GDM1 (cell line): ENCODE measurements around the gene PTPN14.

Source experiments
- DNase-seq: peaks from one replicate; lab custom pipeline; 2025; lab: John Stamatoyannopoulos, UW

PTPN14 gene

DNA sequence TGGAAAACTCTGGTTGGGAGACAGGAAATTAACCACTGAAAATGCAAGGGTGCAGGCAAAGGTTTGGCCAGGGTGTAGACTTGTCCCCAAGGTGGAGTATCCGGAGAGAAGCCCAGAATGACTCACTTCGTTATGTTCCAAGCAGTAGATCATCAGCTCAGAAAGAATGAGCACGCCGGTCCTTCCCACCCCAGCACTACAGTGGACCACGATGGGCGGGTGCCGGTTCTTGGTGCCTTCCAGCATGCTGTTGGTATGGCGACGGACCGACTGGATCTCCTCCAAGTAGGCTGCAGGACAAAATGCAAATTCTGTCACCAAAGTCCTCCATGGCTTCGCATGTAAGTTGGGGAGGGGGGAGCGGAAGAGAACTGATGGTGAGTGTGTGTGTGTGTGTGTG is 187.0 kb downstream of the PTPN14 start:
- no peak for DNase-seq

DNA sequence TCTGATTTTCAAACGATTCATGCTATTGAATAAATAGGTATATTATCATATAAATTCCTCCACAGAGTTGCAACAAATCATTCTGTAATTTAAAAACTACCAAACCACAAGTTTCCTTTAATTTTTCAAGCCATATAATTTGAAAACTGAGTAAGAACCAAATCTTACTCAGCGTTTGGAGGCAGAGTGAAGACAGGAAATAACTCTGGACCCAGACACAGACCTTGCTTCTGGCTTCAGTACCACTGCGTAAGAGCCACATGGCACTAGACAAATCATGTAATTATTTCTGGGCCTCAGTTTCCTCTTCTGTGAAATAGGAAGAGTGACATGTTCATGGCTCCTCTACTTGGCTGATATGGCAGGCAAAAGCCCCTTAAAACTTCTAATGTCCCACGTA is 188.0 kb downstream of the PTPN14 start:
- DNase-seq, result no peak

DNA sequence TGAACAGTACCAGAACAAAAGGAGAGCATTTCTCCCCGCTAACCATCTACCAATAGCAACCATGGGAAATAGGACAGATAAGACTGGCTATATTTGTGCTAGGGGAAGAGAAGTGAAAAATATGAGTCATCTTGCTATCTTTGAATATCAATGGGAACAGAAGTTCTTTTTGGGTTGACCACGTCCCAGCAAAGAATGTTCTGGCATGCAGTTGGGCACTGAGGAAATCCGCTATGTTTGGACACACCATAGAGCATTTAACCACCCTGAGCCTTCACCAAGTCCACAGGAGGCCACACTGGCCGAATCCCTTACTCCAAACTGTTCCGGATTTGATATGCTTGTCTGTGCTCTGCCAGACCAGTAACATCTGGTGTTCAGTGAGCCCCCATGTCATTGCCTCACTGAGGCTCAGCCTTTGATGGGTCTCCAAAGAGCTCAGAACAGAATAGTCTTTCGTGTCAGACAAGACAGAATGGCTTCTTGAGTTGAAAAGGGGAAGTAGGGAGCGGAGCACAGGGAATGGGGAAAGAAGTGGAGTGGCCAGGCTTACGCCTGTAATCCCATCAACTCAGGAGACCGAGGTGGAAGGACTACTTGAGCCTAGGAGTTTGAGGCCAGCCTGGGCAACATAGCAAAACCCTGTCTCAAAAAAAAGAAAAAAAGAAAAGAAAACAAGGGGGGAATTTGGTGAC is 189.1 kb downstream of the PTPN14 start:
- no peak for DNase-seq

DNA sequence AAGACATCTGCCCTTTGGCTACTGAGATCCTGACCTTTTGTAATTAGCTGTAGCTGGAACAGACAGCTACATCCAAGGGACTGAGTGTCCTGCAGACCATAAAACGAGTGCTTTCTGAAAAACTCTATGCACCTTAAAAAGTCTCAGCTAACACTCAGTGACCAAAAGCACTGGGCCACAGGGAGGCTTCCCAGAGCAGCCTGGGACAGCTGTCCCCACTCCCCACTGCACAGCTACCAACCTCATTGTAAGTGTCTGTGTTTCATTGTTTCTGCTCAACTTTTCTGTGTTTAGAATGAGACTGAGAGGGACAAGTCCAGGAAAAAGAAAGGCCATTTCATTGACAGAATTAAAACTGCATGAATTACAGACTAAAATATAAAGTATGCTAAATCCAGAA is 189.8 kb downstream of the PTPN14 start:
- DNase-seq, result no peak

DNA sequence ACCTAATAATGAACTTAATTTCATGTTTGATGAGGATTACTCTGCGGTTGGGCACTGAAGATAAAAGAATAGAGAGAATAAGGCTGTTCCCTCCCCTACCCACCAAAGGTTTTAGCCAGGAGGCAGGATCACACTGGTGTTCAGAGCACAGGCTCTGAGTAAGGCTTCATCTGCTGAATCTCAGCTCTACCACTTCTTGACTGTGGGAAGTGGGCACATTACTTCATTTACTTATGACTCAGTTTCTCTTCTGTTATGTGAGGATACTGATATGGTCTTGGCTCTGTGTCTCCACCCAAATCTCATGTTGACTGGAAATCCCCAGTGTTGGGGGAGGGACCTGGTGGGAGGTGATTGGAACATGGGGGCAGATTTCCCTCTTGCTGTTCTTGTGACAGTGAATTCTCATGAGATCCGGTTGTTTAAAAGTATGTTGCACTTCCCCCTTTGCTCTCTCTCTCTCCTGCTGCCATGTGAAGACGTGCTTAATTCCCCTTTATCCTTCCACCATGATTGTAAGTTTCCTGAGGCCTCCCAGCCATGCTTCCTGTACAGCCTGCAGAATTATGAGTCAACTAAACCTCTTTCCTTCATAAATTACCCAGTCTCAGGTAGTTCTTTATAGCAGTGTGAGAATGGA is 190.8 kb downstream of the PTPN14 start:
- DNase-seq, result no peak

DNA sequence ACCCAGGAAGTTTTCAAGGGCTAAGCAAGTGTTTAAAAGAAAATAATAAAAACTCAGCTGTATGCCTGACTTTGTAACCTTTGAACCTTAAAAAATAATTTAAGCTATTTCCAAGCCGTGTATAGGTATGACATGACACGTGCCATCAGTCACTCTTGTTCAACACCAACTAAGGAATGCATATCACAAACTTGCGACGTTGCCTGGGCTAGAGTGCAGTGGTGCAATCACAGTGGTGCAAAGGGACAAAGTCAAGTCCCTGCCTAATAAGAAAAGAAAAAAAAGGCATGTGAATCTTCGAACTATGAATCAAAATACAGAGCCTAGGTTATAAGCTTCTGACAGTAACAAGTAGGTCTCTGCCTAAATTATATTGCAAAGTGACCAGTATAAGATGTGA is 191.3 kb downstream of the PTPN14 start:
- no peak for DNase-seq

DNA sequence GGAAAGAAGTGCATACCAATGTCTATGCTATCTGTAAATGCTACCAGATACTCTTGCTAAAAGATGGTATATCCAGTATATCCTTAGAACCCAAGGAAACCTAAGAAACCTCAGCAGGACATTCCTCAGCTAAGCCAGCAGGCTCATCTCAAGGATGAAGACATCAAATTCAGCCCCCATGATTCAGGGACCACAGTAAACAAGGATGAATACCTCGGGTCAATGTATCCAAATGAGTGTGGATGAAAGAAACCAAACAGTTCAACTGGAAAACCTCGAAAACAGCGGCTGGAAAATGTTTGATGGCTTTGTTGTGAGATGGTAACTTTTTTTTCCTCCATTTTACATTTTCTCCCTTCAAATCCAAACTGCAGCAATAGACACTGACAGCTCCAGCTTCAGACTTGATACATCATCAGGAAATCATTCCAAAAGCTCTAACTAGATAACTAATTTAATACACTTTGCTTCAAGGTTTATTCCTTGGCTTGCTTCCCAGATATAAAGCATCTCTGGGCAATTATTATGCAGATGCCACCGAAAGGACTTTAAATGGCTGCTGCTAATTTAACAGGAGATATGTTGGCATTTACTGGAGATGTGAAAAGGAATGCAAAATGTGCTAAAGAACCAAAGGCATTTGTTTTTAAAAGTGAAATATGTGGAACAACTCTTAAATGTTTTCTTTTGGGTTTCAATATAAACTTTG is 196.8 kb downstream of the PTPN14 start:
- DNase-seq, result no peak

DNA sequence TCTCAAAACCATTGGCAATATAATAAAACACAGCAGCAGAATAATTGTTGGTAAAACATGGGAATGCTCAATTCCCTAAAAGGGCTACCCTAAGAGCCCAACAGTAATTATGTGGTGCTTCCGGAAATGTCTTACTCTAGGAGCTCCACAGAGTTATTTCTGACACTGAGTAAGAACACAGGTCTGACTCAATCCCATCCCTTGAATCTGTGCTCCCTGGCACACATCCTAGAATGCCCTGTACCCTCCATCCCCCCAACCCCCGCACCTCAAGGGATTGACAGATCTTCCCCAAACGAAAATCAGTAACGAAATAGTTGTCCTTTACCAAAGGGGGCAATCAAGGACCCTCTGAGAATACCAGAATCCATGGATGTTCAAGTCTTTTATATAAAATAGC is 198.6 kb downstream of the PTPN14 start:
- DNase-seq, result no peak

DNA sequence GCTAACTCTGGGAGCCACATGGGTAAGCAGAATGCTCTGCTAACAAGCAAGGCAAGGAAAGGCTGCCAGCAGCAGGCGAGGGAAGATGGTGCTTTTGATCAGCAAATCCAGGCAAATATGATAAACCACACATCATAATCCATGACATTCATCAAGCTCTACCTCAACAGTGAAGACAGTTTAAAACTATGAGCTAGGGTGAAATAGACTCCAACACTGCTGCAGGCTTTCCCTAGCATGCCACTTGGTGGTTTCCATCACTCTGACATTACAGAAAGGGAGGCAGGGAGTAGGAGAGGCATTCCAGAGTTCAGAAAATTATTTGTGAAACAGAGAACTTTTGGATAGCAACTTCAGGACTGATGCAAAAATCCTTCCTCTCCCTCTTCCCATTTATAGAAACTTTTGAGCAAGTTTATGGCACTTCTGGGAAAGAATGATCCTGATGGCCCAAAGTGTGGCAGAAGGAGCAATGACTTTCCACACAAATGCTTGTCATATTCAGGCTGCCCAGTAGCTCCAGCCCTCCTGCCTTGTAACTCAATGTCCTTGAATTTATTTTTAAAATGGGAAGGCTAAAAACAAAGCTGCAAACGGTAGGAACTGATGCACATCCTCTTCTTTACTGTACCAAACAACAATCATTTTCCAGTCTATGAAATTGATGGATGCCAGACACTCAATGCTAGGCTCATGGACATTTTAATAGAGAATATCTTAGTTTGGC is 199.7 kb downstream of the PTPN14 start:
- DNase-seq, result no peak

DNA sequence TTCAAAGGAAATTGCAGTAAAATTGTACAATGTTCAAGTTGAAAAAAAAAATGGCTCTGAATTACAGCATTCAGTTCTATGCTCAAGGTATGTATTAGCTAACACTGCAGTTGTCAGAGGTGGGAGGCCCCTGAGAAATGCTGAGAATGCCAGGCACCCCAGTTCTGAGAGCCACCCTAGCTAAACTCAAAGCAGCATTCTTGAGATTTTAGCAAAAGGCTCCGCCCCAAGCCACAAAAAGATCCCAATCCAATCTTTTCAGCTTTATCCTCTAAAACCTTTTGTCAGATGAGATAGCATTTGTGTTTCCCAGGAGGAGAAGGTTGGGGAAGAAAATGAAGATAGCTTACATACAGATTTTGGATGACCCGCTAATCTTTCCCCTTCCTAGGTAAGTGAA is 201.6 kb downstream of the PTPN14 start:
- no peak for DNase-seq

DNA sequence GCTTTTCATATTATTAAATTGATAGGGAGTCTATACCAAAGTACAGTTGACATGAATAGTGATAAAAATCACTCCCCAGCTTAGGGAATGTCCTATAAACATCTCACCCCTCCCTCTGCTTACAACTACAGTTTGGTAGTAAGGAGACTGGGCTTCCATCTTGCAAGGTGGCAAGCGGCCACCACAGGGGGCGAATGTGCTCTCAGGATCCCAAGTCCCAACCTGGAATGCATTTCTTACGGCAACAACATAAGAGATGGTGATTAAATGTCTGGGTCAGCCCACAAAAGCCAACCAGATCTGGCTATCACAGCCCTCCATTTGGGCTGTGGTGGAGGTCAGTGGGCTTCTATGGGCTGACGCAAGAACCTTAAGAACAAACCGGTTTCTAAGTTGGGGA is 202.4 kb downstream of the PTPN14 start:
- DNase-seq, result no peak

DNA sequence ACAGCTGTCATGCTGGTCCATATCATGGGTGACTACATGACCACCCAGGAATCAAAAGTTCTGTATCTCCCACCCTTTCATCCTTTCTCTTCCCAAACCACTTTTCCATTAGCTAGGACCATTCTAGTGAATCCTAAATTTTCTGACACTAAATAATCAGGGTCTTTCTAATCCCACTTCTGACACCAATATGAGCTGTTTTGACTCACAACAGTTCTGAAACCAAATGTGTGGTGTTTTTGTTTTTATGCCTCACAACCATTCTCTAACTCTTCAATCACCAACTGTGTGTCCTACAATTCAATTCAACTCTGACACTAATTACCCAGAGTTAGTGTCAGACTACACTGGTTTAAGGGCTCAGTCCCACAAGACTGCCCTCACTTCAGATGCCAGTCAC is 206.5 kb downstream of the PTPN14 start:
- DNase-seq, result no peak

DNA sequence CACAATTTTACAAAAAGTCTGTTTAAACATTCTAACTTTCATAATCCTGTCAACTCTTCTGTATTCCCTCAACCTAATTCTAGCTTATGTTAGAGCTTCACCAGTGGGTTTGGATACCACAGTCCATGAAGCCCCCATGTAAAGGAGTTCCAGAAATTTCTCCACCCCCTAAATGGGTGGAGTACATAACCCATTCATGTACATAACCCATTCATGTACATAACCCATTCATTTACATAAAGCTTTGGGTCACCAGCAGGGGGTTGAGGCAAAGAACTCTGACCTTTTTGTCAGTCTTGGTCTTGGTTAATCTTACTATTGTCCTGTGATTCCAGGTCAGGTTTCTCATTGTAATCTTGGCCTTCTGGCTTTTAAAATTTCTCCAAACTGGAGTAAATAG is 208.9 kb downstream of the PTPN14 start:
- no peak for DNase-seq

DNA sequence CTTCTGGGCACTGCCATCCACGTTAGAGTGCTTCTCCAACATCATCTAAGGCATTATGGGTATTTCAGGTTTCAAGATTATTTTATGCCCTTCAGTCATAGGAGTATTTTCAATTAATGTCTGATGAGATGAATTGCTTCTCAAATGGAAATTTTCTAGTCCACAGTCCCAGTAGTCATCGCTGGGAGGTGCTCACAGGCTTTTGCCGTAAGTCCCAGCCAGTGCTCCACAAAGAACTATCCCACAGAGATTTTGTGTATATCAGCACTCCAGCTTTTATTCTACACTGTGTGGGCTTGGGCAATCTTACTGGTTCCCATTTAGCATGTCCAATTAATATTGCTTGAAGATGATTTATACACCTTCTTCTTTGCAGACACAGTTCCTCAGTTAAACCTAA is 209.5 kb downstream of the PTPN14 start:
- no peak for DNase-seq

DNA sequence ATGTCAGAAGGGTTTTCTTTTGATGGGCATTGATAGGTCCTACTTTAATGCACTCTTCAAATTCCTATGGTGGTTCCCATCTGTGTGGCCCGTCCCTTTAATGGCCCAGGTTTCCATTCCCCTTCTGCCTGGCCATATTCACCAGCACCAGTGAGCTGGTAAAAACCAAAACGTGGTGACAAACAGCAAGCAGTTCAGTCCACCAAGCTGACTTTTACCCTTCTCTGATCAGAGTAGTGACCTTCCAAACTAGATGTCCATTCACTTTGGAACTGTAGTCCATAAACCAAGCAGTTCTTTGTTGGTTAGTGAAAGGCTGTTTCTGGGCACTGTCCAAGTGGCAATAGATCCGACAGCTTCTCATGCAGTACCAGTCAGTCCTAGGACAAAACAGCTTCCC is 209.9 kb downstream of the PTPN14 start:
- no peak for DNase-seq

DNA sequence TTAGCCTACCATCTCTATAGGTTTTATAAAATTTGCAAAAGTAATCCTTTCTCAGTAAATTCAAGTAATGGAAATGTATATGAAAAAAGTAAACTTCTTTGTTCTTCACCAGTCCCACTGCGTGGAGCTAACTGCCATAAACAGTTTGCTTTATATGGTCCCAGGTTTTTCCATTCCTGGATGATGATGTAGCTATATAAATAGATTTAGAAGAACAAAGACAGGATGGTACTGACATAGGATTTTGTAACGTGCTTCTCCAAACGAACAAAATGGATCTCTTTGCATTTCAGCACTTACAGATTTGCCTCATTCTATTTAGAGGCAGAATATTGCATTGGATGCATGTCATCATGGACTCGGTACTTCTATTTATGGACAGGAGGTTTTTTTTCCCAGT is 213.2 kb downstream of the PTPN14 start:
- no peak for DNase-seq

DNA sequence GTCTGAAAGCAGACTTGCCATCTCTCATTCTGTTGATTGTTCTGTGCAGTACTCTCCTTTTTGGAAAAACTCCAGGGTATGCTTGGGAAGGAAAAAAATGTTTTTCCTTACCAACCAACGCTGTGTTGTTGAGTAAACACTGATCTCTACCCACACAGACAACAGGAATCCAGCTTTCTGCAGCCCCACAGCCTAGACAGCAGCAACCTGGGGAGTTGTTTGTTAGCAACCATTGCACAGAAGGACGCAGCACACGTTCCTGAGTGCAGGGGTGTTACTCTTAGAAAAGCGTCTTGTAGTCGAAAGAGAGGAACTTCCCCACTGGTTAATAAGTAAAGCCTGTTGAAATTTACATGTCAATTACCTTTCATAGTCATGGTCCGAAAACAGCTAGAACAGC is 213.9 kb downstream of the PTPN14 start:
- DNase-seq, result no peak

DNA sequence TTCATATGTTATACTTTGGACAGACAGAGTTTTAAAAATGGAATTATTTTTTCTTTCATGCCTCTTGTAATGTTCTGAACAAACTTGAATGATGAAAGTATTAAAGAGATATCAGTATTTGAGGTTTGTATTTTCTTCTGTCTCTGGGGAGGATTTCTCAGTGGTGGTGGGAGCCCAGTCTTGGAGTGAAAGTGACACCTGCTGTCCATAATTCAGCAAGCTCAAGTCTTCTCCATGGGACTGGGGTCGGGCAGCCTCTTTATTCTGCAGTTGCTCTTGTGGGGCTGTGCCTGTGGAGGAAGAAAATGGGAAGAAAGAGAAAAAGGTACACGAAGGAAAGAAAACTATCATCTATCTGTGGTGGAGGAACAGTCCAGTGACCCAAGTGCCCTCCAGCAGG is 214.4 kb downstream of the PTPN14 start:
- no peak for DNase-seq

DNA sequence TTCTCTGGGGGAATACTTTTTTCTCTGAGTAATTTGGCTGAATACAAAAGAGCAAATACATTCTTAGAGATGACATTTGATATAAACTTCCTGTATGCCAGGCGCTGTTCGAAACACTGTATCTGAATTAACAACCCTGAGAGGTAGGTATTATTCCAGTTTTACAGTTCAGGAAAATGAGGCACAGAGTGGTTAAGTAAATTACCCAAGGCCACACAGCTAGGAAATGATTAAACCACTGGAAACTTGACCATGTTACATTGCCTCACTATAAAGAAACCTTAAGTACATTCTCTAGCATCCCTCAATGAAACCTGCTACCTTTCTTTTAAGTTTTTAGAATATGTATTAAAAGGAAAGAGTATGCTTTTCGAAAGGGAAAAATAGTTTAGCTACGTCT is 215.8 kb downstream of the PTPN14 start:
- DNase-seq, result no peak

DNA sequence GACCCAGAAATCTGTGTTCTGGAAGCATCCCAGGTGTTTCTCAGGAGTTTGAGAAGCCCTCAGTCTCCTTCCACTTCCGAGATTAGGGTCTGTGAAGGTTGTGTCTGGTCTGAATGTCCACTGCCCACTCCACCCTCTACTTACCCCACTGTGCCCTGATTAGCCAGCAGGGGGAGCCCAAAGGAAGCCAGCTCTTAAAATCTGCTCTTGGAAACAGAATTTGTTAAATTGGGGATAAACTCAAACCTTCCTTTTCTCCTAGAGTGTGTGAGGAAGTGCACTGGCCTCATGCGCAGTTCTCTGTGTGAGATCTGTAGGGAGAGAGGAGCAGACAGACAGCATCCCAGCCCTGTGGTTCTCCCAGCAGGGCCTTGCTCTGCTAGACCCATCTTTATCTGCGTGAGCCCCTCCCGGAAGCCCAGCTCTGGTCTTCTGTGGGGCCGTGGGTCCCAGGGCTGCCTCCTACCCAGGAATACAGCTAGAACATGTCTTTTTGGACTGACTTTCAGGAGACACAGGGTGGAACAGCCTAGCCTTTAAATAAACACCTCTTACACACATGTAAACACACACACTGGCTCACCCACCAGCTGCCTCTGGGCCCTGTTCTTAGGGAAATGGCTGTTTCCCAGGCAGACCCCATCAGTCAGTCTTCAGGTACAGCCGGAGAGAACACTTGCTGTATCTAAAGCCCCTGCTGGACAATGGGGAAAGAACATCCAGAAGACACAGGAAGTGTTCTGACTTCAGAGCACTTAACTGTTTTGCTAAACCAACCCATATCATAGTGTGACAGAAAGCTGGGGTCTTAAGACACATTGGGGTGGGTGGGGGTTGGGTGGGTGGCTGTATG is 218.2 kb downstream of the PTPN14 start:
- peak; percentile 7 for DNase-seq

DNA sequence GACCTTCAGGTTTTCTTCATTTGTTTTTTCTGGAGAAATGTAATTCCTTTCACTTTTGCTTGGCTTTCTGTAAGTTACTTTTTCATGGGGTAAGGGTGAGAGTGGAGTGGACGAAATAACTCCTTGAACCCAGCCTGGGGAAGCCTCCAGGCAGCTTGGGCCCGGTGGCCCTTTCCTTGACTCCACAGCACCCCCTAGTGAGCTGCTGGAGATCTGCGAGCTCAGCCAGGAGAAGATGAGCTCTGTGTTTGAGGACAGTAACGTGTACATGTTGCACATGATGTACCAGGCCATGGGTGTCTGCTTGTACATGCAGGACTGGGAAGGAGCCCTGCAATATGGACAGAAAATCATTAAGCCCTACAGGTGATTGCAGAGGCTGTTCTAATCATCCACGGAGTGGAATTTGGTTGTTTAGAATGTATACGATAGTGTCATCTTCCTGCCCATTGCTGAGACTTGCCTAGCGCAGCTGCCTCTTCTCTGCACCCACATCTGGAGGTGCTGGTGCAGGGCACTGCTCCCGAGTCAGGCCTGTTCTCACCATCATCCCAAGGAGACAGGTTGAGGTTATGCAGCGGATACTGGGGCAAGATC is 219.5 kb downstream of the PTPN14 start:
- DNase-seq, result peak; percentile 20

DNA sequence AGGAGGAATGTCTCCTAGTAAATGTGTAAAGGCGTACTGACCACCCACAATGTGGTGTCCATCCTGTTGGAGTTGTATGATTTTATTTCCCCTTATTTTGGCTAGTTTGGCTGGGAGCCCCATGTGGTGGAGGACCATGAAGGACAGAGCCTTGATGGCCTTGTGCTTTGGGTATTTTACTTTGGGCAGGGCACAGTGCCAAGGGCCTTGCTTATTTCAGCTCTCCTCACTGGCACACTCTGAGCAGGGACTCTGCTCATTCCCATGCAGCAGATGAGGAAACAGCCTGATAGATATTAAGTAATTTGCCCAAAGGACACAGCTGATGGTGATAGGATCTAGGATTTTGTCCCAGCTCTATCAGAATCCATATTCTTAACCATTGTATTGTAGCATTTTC is 220.2 kb downstream of the PTPN14 start:
- no peak for DNase-seq
